Neural cell (in vitro differentiated cells): Measurements from ENCODE around the gene MAGI1.

Experiments
- EP300 ChIP-seq: fragments of 450-650 bp; conservative IDR thresholded peaks from 2 replicates; pipeline ENCODE4 v1.6.1; 2014; ENCODE audit warnings: antibody characterized with exemption, mild to moderate bottlenecking, moderate library complexity; ENCODE audit not compliant: poor library complexity, severe bottlenecking
- EZH2 ChIP-seq: fragments of 200-600, 300-800 bp; shearing (Covaris generic), sonication (generic); IDR thresholded peaks from 2 replicates; pipeline ENCODE4 v1.6.1; 2014; ENCODE audit warnings: antibody characterized with exemption, low read length, borderline replicate concordance, mild to moderate bottlenecking; ENCODE audit not compliant: insufficient read depth, poor library complexity, severe bottlenecking
- POLR2AphosphoS5 ChIP-seq: IDR thresholded peaks from 2 replicates; pipeline ENCODE4 v1.6.1; 2012
- RAD21 ChIP-seq: fragments of 450-650 bp; conservative IDR thresholded peaks from 2 replicates; pipeline ENCODE4 v1.6.1; 2014; ENCODE audit warnings: antibody characterized with exemption, mild to moderate bottlenecking, moderate library complexity
- TF ChIP-seq, protein P1 (sequence below): IDR thresholded peaks from 2 replicates; pipeline ENCODE4 v1.6.1; 2012; ENCODE audit warnings: borderline replicate concordance
- TF ChIP-seq, protein P2 (sequence below): fragments of 450-650 bp; IDR thresholded peaks from 2 replicates; pipeline ENCODE4 v1.5.1; 2014; ENCODE audit warnings: antibody characterized with exemption, mild to moderate bottlenecking, moderate library complexity; ENCODE audit not compliant: poor library complexity, severe bottlenecking

DNA sequence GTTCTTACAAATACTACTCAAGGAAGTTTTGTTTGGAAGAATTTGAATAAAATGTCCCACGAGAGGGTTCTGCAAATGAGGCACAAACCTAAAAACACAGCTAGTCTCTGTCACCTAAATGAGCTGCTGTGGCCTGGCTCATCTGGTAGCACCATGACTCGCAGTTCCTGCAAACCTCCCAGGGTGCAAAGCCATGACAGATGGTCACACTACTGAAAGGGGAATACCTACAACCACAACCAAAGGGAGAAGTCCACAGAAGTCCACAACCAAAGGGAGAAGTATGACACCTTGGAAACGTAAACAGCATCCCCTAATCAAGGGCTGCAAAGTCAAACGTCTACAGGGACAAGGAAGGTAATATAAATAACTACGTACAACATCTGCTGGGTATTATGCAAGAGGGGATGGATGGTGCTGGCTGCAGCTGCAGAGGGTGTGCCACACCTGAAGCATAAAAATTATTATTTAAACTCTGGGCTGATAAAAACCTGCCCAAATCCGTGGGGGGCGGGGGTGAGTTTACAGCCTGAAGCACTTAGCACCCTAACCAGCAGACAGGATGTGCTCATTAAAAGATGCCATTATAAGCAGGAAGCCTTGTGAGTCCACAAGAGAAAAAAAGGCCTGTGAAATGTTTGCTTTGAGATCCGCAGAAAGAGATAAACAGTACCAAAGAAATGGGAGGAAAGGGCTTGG lies 184.0 kb downstream of the MAGI1 start:
- TF ChIP-seq POLR2AphosphoS5 = no peak
- TF ChIP-seq, protein P1, sequence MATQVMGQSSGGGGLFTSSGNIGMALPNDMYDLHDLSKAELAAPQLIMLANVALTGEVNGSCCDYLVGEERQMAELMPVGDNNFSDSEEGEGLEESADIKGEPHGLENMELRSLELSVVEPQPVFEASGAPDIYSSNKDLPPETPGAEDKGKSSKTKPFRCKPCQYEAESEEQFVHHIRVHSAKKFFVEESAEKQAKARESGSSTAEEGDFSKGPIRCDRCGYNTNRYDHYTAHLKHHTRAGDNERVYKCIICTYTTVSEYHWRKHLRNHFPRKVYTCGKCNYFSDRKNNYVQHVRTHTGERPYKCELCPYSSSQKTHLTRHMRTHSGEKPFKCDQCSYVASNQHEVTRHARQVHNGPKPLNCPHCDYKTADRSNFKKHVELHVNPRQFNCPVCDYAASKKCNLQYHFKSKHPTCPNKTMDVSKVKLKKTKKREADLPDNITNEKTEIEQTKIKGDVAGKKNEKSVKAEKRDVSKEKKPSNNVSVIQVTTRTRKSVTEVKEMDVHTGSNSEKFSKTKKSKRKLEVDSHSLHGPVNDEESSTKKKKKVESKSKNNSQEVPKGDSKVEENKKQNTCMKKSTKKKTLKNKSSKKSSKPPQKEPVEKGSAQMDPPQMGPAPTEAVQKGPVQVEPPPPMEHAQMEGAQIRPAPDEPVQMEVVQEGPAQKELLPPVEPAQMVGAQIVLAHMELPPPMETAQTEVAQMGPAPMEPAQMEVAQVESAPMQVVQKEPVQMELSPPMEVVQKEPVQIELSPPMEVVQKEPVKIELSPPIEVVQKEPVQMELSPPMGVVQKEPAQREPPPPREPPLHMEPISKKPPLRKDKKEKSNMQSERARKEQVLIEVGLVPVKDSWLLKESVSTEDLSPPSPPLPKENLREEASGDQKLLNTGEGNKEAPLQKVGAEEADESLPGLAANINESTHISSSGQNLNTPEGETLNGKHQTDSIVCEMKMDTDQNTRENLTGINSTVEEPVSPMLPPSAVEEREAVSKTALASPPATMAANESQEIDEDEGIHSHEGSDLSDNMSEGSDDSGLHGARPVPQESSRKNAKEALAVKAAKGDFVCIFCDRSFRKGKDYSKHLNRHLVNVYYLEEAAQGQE = no peak
- TF ChIP-seq, protein P2, sequence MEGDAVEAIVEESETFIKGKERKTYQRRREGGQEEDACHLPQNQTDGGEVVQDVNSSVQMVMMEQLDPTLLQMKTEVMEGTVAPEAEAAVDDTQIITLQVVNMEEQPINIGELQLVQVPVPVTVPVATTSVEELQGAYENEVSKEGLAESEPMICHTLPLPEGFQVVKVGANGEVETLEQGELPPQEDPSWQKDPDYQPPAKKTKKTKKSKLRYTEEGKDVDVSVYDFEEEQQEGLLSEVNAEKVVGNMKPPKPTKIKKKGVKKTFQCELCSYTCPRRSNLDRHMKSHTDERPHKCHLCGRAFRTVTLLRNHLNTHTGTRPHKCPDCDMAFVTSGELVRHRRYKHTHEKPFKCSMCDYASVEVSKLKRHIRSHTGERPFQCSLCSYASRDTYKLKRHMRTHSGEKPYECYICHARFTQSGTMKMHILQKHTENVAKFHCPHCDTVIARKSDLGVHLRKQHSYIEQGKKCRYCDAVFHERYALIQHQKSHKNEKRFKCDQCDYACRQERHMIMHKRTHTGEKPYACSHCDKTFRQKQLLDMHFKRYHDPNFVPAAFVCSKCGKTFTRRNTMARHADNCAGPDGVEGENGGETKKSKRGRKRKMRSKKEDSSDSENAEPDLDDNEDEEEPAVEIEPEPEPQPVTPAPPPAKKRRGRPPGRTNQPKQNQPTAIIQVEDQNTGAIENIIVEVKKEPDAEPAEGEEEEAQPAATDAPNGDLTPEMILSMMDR = no peak
- TF ChIP-seq EZH2 = no peak
- TF ChIP-seq EP300 = no peak
- no peak for TF ChIP-seq RAD21
